ENCODE results near the gene TNS3. TPM values are rescaled to one million over a fixed set of nuclear protein-coding genes. Genes with fewer than 3 reads are reported as not detected.

Gene TNS3
- total and polyA plus RNA-seq, 2 experiments from 2014 or later: 2.7 to 5.7 TPM

- H3K4me1 ChIP-seq (ENCODE audit: low read depth): no peaks in the 10 kb centered on the region
- no peak overlapping the region for H3K4me3 ChIP-seq
- no peak for DNase-seq (ENCODE audit: low read depth in 1 of 2, low spot score in 1 of 2)
- no peak for TF ChIP-seq CTCF (IDR thresholded peaks at IDR 0.05; ENCODE audit: low read depth, low read length)
- peaks cover 22% of the 10 kb centered on the region for H3K27me3 ChIP-seq
- no peaks in the 10 kb centered on the region for H3K36me3 ChIP-seq
- H3K27ac ChIP-seq: no peak overlapping the region
- no peaks in the 10 kb centered on the region for H3K9me3 ChIP-seq (ENCODE audit: low read depth)
These were observed 3.2 kb downstream of the TNS3 start for GRCh38 chr7:47578579-47579270.

GRCh38 chr7:47577321-47577919 lies 4.5 kb downstream of the TNS3 start:
- Histone ChIP-seq H3K4me1 (ENCODE audit: low read depth) (no peaks in the 10 kb centered on the region), H3K27me3 (peaks cover 9% of the 10 kb centered on the region), H3K4me3 (no peak overlapping the region), H3K27ac (no peak overlapping the region), H3K9me3 (ENCODE audit: low read depth) (no peaks in the 10 kb centered on the region), H3K36me3 (no peaks in the 10 kb centered on the region)
- TF ChIP-seq CTCF (IDR thresholded peaks at IDR 0.05; ENCODE audit: low read depth, low read length): no peak
- no peak for DNase-seq (ENCODE audit: low read depth in 1 of 2, low spot score in 1 of 2)

GRCh38 chr7:47576866-47577306 lies 5.0 kb downstream of the TNS3 start:
- no peak overlapping the region for H3K4me3 ChIP-seq
- H3K9me3 ChIP-seq (ENCODE audit: low read depth): no peaks in the 10 kb centered on the region
- no peaks in the 10 kb centered on the region for H3K36me3 ChIP-seq
- no peaks in the 10 kb centered on the region for H3K4me1 ChIP-seq (ENCODE audit: low read depth)
- no peak for DNase-seq (ENCODE audit: low read depth in 1 of 2, low spot score in 1 of 2)
- H3K27ac ChIP-seq: no peak overlapping the region
- peaks cover 5% of the 10 kb centered on the region for H3K27me3 ChIP-seq
- TF ChIP-seq CTCF (IDR thresholded peaks at IDR 0.05; ENCODE audit: low read depth, low read length): no peak

DNA sequence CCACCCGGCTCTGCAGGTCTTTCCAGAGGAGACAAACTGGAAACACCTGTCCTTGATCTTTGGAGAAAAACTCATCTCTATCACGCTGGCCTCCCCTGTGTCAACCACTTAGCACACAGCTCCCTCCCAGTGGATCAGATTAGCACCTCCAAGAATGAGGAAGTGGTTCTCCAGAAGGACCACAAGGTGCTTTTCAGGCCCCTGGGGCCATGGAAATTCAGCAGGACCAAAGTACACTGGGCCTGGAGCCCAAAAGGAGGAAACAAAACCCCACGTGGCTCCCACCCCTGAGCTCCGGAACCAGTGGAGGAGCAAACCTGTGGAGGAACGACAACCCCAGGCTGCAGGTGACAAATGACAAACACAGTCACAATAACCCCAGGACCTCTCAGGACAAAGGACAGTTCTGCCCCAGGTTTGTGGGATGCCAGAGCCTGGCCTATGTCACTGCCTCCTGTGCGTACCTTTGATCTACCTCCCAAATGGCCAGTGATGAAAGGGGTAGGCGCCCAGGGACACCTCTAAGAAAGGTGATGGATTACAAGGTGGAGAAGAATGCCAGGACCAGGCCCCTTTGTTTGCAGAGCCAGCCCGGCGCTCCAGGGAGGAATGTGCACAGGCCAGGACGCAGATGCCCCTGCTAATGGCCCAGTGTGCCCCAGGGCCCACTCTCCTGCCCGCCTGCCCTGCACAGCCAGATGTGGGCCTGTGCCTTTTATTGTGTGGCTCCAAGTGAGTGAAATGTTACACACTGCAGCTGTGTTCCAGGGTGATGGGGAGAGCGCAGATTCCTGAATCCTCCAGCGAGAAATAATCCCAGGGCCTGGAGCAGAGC lies 5.7 kb downstream of the TNS3 start:
- H3K4me3 ChIP-seq: no peak overlapping the region
- H3K27ac ChIP-seq: no peak overlapping the region
- no peaks in the 10 kb centered on the region for H3K36me3 ChIP-seq
- DNase-seq (ENCODE audit: low read depth in 1 of 2, low spot score in 1 of 2): peak in 1 of 2 donors; percentile 81
- no peak for TF ChIP-seq CTCF (IDR thresholded peaks at IDR 0.05; ENCODE audit: low read depth, low read length)
- H3K9me3 ChIP-seq (ENCODE audit: low read depth): no peaks in the 10 kb centered on the region
- peaks cover 3% of the 10 kb centered on the region for H3K27me3 ChIP-seq
- H3K4me1 ChIP-seq (ENCODE audit: low read depth): no peaks in the 10 kb centered on the region

DNA sequence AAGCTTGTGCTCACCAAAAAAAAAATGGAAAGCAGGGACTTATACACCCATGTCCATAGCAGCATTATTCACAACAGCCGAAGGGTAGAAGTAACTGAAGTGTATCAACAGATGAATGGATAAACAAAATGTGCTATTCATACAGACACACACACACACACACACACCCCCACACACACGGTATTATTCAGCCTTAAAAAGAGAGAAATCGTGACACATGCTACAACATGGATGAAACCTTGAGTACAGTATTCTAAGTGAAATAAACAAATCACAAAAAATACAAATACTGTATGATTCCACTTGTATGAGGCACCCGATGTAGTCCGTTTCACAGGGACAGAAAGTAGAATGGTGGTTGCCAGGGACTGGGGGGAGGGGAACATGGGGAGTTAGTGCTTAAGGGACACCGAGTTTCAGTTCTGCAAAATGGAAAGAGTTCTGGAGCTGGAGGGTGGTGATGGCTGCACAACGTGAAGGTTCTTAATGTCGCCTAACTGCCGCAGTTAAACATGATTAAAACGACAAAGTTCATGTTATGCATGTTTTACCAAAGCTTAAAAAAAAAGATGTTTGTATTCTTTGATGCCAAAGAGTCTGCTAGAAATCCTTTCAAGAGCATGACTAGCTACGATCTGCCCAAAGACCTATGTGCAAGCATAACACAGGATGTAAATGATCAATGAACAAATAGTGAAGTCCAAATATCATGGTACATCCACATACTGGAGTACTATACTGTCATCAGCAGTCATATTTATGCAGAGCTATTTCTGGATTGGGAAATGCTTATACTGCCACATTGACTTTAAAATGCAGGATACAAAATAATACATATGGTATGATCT lies 7.2 kb downstream of the TNS3 start:
- H3K36me3 ChIP-seq: no peaks in the 10 kb centered on the region
- peaks cover 8% of the 10 kb centered on the region for H3K4me1 ChIP-seq (ENCODE audit: low read depth)
- no peak for TF ChIP-seq CTCF (IDR thresholded peaks at IDR 0.05; ENCODE audit: low read depth, low read length)
- H3K9me3 ChIP-seq (ENCODE audit: low read depth): no peaks in the 10 kb centered on the region
- no peak for DNase-seq (ENCODE audit: low read depth in 1 of 2, low spot score in 1 of 2)
- no peaks in the 10 kb centered on the region for H3K27me3 ChIP-seq
- H3K27ac ChIP-seq: no peak overlapping the region
- no peak overlapping the region for H3K4me3 ChIP-seq

Measured in cardiac muscle cell (in vitro differentiated cells and primary cell).